Activated CD4-positive, CD25-positive, alpha-beta regulatory T cell (primary cell): ENCODE results near the gene ATP1A1.

ENCODE experiments used
- DNase-seq, 4 experiments: peaks; one replicate each; lab custom pipeline; 2025; lab: John Stamatoyannopoulos, UW

ATP1A1 gene

GRCh38 chr1:116372651-116373430 lies at the start of gene ATP1A1:
TSS of gene ATP1A1 (plus strand) at chr1:116373244. CDS start at chr1:116373512, 268 bp downstream.
- DNase-seq = peak; percentile 93 to 96 (median 96)

DNA sequence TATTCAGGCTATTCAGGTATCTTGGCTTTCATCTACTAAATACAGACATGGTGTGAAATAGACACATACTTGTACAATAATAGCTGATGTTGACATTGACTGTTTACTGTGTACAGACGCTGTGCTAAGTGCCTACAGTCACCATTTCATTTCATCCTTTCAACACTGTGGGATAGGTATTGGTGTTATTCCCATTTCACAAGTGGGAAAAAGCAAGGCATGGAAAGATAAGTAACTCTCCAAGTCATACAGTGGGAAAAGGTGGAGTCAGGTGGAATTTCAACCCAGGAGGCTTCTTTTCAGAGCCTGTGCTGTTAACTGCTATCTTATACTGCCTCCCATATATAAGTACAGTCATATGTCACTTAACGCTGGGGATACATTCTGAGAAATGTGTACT lies 49.6 kb upstream of the ATP1A1 start:
- DNase-seq = no peak

DNA sequence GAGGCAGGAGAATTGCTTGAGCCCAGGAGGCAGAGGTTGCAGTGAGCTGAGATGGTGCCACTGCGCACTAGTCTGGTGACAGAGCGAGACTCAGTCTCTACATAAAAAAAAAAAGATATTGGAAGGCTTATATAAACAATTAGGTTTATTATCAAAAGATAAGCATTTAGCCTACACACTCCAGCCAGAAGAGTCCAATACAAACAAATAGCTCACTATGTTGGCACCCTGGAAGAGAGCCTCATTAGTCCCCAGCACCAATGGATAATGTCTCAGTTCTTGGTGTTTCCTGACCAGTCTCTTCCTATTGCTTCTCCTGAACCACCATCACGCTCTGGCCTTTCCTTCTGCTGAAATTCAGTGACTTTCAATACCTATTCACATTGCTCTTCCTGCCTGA lies 48.6 kb upstream of the ATP1A1 start:
- DNase-seq = no peak

GRCh38 chr1:116325104-116325503 lies 47.9 kb upstream of the ATP1A1 start:
- DNase-seq = no peak

- DNase-seq = peak in 1 of 4 experiments; percentile 21
These were observed 47.1 kb upstream of the ATP1A1 start for GRCh38 chr1:116325922-116326321.

DNA sequence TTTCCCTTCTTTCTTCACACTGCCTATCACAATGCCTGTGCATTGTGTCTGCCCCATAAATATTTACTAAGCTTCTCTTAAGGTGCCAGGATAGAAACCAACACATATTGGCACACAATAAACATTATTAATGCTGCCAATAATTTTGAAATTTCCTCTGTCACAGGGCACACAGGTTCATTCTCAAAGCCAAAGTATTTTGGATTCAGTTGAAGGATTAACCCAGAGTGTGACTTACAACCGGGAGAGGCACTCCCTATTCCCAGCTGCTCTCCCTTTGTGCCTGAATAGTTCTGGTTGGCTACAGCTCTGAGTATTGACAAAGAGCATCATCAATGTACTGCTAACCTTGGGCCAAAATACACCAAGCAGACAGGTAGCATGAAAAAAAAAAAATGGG lies 46.6 kb upstream of the ATP1A1 start:
- DNase-seq = no peak

DNA sequence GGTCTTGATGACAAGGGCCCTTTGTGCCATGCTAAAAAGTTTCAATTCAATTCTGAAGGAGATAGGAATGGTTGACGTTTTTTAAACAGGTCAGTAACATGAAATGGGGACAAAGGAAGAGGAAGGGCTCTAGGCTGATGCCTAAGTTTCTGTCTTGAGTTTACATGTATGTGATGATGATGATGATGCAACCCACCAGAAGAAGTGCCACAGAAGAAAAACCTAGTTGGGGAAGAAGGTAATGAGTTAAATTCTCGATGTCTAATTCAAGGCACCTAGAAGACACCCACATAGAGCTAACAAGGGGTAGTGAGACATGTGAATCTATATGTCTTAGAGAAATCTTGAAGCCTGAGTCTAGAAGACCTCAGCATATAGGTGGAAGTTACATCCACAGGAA lies 44.4 kb upstream of the ATP1A1 start:
- no peak for DNase-seq

DNA sequence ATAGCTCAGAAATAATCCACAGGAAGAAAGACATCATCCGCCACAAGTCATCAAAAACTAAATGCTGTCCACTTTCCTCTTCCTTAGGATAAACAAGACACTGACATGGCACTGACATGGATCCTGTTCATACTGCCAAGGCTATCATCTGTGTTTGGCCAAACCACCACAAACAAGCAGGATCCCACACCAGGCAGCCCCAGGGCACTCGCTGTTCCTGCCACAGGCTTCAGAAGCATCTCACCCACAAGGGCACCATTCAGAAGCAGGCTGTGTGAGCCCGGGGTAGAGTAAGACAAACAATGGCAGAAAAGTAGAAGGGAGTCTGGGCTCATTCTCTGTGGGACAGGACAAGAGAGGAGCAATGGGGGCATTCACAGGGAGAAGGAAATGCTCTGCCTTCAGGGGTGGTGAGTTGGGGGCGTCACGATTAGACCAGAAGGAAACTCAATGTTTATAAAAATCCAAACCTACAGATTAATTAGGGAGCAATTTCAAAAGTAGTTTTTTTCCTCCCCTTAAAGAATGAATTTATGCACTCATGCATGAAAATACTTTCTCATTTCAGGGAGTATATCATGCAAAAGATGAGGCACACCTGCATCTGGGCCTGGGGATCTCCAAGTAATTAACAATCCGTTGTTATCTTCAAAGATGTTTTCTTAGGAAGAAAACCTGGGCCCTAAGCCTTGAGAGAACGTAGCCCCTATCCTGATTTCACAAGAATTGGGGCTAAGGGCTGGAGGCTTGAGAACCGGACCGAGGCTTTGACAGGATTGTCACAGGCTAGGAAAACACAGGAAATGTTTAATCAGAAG lies 43.3 kb upstream of the ATP1A1 start:
- DNase-seq = no peak

GRCh38 chr1:116330342-116330652 lies 42.7 kb upstream of the ATP1A1 start:
- no peak for DNase-seq

- no peak for DNase-seq
These were observed 42.2 kb upstream of the ATP1A1 start for GRCh38 chr1:116330846-116331245.

GRCh38 chr1:116331523-116331922 lies 41.5 kb upstream of the ATP1A1 start:
- DNase-seq = no peak

- DNase-seq = no peak
These were observed 40.6 kb upstream of the ATP1A1 start for GRCh38 chr1:116332451-116332850.

- DNase-seq = no peak
These were observed 39.7 kb upstream of the ATP1A1 start for GRCh38 chr1:116333171-116334014.

GRCh38 chr1:116334015-116334547 lies 39.0 kb upstream of the ATP1A1 start:
- DNase-seq = no peak

- DNase-seq = no peak
These were observed 38.0 kb upstream of the ATP1A1 start for GRCh38 chr1:116334868-116335635.

DNA sequence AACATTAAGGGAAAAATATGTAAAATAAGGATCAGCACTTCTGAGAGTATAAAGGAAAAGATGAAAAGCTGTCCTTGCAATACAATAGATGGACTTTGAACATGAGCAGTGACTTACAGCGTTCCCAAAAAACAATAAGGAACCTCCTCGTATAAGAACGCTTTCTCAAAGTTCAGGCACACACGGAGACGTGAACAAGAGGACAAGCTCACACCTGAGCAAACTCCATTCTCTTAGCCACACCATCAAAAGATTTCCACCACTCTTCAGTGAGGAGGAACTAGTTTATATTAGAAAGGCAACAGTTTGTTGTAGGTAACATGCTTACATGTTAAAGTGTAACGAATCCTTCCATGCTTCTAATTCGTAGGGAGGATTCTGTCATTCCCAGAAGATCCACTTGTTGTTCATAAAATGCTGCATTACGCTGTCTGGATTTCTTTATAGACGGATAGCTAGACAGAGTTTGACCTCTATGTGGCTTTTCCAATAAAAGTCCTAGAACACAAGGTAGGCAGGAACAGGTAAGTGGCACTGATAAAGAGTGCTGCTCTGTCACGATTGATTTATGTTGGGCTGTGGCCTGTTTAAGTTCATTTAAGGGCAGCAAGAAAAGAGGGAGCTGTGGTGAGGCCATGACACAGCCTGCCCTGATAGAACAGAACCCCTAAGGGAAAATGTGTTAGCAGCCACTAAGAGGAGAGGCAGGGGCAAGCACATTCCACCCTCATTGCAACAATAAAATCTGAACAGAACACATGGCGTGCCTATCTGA lies 37.0 kb upstream of the ATP1A1 start:
- DNase-seq = no peak

DNA sequence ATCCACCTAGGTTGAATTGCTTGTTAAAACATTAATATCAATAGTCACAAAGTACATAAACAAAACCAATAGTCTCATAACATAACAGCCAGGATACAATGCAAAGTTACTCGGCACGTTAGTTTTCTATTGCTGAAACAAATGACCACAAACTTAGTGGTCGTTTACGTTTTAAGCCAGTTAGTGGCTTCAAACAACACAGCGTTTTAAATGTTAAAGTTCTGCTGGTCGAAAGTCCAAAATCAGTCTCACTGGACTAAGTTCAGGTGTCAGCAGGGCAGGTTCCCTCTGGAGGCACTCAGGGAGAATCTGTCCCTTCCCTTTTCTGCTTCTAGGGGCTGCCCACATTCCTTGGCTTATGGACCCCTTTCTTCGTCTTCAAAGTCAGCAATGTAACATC lies 35.6 kb upstream of the ATP1A1 start:
- no peak for DNase-seq

DNA sequence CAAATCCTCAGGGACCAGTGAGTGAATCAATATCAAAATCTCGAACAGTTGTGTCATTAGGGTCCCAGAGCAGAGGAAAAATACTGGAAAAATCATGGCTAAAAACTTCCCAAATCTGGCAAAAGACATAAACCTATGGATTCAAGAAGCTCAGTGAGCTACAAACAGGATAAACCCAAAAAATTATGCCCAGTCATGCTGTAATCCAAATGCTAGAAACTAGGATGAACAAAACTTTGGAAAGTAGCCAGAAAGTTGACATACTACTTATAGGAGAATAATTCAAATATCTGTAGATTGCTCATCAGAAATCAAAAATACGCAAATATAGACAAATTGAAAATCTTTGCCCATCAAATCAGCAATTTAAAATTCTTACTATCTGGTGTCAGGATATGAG lies 34.6 kb upstream of the ATP1A1 start:
- DNase-seq = no peak

DNA sequence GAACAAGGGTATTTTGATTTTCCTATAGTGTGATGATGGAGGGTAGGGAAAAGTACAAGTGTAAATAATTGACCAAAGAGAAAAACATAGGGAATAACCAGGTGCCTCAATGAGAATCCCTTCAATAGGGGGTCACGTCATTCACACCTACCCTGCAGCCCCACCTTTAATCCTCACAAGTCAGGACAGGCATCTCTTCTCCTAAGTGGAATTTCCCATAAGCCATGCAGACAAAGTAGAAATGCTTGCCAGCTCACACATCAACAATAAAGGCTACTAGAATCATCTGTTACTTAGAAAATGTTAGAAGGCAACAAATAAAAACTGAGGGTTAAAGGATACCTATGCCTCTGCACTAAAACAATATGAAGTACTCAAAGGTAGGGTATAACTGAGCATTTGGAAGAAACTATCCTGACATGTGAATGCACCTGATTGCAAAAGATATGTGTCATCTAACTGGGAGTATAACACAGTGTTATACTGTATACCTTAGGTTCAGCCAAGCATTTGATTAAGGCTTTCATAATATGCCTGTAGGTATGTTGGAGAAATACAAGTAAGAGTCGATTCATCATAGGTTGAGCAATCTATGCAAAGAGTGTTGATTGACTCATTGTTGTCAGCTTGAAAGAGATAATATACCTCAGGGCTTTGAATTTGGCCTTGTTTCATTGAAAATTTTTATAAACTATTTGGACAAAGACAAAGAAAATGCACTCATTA lies 32.4 kb upstream of the ATP1A1 start:
- no peak for DNase-seq

- DNase-seq = no peak
These were observed 30.0 kb upstream of the ATP1A1 start for GRCh38 chr1:116343019-116343418.
